ENCODE results near the gene LYG1.

LYG1 gene

GRCh38 chr2:99261242-99261641 lies 39.8 kb downstream of the LYG1 start:
- DNase-seq, result no peak

DNA sequence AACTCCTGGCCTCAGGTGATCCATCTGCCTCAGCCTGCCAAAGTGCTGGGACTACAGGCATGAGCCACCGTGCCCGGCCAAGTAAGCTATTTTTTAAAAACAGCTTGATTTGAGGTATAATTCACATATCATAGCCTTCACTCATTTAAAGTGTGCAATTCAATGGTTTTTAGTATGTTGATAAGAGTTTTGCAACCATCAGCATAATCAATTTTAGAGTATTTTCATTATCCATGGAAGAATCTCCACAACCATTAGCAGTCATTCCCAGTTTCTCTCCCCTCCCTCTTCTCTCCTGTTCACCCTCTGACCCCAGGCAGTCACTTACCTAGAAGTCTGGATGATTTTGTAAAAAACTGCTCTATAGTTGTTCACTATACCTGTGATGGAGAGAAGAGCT lies 40.8 kb downstream of the LYG1 start:
- no peak for DNase-seq

GRCh38 chr2:99259465-99259864 lies 41.5 kb downstream of the LYG1 start:
- no peak for DNase-seq

DNA sequence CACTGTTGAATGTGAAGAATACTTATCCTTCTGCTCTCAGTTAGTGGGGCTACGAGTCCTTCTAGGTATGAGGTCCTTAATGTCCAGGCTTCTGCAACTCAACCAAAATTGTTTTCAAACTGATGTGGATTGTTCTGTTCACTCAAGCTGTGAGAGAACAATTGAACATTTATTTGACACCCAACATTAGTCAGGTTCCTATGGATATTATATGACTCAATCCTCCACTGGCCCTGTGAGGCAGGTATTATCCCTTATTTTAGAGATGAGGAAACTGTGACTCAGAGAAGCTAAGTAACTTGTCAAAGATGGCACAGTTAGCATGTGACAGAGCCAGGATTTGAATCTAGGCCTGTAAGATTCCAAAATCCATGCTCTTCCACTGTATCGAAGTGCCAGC lies 44.3 kb downstream of the LYG1 start:
- no peak for DNase-seq

GRCh38 chr2:99255491-99256318 lies 45.3 kb downstream of the LYG1 start, which contains the start of gene LYG2:
Gene LYG2 (minus strand): TSS chr2:99255666. CDS start chr2:99254260, 1,406 bp downstream.
- no peak for DNase-seq

GRCh38 chr2:99249951-99250350 lies 51.0 kb downstream of the LYG1 start:
- DNase-seq, result no peak

- DNase-seq, result no peak
Observed at GRCh38 chr2:99242151-99242550, 58.8 kb downstream of the LYG1 start.

DNA sequence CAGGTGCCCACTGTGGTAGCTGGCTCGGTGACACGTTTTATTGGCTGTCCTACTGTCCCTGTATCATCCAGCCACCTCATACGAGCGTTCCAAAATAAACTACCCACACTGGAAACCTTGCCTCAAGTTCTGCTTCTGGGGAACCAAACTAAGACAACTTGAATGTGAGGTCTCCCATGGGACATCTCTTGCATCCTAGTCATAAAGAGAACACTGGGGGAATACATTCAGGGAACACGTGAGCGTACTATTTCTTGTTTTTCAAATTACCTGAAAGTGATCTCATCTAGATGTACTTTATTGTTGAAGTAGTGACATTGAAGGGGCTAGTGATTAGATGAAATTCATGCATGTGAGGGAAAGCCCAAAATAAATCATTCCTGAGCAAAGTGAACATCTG lies 60.6 kb downstream of the LYG1 start:
- DNase-seq, result no peak

DNA sequence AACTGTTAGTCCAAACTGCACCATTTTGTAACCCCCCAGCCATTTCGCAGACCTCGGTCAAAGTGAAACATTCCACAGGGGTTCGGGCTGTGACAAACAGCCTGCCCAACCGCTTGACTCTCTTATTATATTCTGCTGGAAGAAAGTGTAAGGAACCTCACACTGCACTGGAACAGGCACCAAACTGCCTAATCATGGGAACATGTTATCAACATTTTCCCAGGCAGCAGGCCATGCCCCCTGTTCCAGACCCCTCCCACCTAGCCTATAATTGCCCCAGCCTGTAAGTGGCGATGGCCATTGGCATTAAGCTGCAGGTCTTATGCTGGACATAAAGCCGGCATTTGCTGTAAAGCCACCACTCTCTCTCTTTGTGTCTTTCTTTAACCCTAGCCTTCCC lies 62.4 kb downstream of the LYG1 start:
- no peak for DNase-seq

Measured in bone marrow (tissue), 2 donors.